ENCODE measurements around the gene ARRDC1.

GRCh38 chr9:137658781-137659180 lies 53.3 kb downstream of the ARRDC1 start:
- no peak for TF ChIP-seq EZH2 (IDR thresholded peaks at IDR 0.05; ENCODE audit: borderline replicate concordance, insufficient read depth, low read length, poor library complexity, severe bottlenecking)
- no peak for TF ChIP-seq EP300 (conservative IDR thresholded peaks at IDR 0.05; ENCODE audit: poor library complexity, severe bottlenecking)
- TF ChIP-seq, protein P1, sequence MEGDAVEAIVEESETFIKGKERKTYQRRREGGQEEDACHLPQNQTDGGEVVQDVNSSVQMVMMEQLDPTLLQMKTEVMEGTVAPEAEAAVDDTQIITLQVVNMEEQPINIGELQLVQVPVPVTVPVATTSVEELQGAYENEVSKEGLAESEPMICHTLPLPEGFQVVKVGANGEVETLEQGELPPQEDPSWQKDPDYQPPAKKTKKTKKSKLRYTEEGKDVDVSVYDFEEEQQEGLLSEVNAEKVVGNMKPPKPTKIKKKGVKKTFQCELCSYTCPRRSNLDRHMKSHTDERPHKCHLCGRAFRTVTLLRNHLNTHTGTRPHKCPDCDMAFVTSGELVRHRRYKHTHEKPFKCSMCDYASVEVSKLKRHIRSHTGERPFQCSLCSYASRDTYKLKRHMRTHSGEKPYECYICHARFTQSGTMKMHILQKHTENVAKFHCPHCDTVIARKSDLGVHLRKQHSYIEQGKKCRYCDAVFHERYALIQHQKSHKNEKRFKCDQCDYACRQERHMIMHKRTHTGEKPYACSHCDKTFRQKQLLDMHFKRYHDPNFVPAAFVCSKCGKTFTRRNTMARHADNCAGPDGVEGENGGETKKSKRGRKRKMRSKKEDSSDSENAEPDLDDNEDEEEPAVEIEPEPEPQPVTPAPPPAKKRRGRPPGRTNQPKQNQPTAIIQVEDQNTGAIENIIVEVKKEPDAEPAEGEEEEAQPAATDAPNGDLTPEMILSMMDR (IDR thresholded peaks at IDR 0.05; ENCODE audit: poor library complexity, severe bottlenecking): no peak
- TF ChIP-seq, protein P2, sequence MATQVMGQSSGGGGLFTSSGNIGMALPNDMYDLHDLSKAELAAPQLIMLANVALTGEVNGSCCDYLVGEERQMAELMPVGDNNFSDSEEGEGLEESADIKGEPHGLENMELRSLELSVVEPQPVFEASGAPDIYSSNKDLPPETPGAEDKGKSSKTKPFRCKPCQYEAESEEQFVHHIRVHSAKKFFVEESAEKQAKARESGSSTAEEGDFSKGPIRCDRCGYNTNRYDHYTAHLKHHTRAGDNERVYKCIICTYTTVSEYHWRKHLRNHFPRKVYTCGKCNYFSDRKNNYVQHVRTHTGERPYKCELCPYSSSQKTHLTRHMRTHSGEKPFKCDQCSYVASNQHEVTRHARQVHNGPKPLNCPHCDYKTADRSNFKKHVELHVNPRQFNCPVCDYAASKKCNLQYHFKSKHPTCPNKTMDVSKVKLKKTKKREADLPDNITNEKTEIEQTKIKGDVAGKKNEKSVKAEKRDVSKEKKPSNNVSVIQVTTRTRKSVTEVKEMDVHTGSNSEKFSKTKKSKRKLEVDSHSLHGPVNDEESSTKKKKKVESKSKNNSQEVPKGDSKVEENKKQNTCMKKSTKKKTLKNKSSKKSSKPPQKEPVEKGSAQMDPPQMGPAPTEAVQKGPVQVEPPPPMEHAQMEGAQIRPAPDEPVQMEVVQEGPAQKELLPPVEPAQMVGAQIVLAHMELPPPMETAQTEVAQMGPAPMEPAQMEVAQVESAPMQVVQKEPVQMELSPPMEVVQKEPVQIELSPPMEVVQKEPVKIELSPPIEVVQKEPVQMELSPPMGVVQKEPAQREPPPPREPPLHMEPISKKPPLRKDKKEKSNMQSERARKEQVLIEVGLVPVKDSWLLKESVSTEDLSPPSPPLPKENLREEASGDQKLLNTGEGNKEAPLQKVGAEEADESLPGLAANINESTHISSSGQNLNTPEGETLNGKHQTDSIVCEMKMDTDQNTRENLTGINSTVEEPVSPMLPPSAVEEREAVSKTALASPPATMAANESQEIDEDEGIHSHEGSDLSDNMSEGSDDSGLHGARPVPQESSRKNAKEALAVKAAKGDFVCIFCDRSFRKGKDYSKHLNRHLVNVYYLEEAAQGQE (IDR thresholded peaks at IDR 0.05; ENCODE audit: borderline replicate concordance): no peak
- no peak for TF ChIP-seq SMC3 (conservative IDR thresholded peaks at IDR 0.05; ENCODE audit: poor library complexity)
- TF ChIP-seq POLR2AphosphoS5 (IDR thresholded peaks at IDR 0.05): no peak
